MM.1S (cell line): Measurements from ENCODE around the gene RDH14.

Source experiments
- EZH2 ChIP-seq: fragments of 300-600 bp; sonication (generic); optimal IDR thresholded peaks from 2 replicates; pipeline ENCODE3; 2017; ENCODE audit warnings: low read depth, mild to moderate bottlenecking, antibody characterized with exemption, low read length, mixed read lengths
- EZH2phosphoT487 ChIP-seq: fragments of 300-600 bp; sonication (generic); IDR thresholded peaks from 2 replicates; pipeline ENCODE4 v1.6.1; 2018; ENCODE audit warnings: antibody characterized with exemption, low read length
- TF ChIP-seq, protein P1 (sequence below): fragments of 300-600 bp; sonication (generic); IDR thresholded peaks from 2 replicates; pipeline ENCODE4 v1.5.1; 2016; ENCODE audit warnings: antibody characterized with exemption, low read length, mixed read lengths

DNA sequence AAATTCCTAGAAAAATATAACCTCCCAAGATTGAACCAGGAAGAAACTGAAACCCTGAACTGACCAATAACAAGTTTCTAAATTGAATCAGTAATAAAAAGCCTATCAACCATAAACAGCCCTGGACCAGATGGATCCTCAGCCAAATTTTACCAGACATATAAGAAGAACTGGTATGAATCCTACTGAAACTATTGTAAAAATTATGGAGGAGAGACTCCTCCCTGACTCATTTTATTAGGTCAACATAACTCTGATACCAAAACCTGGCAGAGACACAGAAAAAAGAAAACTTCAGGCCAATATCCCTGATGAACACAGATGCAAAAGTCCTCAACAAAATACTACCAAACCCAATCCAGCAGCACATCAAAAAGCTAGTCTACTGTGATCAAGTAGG lies 17.6 kb upstream of the RDH14 start:
- TF ChIP-seq, protein P1, sequence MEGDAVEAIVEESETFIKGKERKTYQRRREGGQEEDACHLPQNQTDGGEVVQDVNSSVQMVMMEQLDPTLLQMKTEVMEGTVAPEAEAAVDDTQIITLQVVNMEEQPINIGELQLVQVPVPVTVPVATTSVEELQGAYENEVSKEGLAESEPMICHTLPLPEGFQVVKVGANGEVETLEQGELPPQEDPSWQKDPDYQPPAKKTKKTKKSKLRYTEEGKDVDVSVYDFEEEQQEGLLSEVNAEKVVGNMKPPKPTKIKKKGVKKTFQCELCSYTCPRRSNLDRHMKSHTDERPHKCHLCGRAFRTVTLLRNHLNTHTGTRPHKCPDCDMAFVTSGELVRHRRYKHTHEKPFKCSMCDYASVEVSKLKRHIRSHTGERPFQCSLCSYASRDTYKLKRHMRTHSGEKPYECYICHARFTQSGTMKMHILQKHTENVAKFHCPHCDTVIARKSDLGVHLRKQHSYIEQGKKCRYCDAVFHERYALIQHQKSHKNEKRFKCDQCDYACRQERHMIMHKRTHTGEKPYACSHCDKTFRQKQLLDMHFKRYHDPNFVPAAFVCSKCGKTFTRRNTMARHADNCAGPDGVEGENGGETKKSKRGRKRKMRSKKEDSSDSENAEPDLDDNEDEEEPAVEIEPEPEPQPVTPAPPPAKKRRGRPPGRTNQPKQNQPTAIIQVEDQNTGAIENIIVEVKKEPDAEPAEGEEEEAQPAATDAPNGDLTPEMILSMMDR, result no peak
- no peak for TF ChIP-seq EZH2
- TF ChIP-seq EZH2phosphoT487, result no peak
